GM18870 (cell line): ENCODE results near the gene NSUN6.
"Not testable (repeated sequence)": the region's sequence is repeated elsewhere in the genome, so short reads cannot be mapped to it uniquely, and the experiment has no call there.

Experiments
- ATAC-seq: cut with Tn5 transposase; IDR thresholded peaks from one replicate; pipeline ENCODE4 v1.9.1; 2021; ENCODE audit warnings: moderate library complexity; ENCODE audit not compliant: unreplicated experiment

The NSUN6 gene

GRCh38 chr10:18611168-18611567 is 40.2 kb downstream of the NSUN6 start:
- ATAC-seq: no peak

GRCh38 chr10:18610517-18610916 is 40.9 kb downstream of the NSUN6 start:
- no peak for ATAC-seq

- ATAC-seq: no peak
These were observed 42.8 kb downstream of the NSUN6 start for GRCh38 chr10:18608596-18608995.

- ATAC-seq: no peak
These were observed 43.6 kb downstream of the NSUN6 start for GRCh38 chr10:18607503-18608378.

GRCh38 chr10:18606051-18606695 is 45.2 kb downstream of the NSUN6 start:
- ATAC-seq: no peak

DNA sequence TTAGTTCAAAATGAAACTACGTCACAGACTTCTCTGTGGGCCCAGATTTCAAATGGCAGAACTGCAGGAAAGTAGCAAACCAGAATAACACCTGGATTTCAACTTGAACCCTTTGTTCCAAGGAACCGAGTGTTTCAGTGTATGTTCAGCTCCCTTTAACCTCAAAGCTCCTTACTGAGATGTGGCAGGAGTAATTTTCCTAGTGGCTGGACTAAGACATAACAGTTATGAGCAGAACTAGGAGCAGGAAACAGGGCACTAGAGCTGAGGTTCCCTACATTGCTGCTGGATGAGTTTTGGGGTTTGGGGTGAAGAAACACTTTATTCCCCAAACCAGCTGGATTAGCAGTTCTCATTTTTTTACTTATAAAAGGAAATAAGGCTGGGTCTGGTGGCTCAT is 50.1 kb downstream of the NSUN6 start:
- ATAC-seq: no peak

GRCh38 chr10:18599392-18599791 is 52.0 kb downstream of the NSUN6 start:
- no peak for ATAC-seq

- no peak for ATAC-seq
These were observed 56.7 kb downstream of the NSUN6 start for GRCh38 chr10:18594574-18595156.

DNA sequence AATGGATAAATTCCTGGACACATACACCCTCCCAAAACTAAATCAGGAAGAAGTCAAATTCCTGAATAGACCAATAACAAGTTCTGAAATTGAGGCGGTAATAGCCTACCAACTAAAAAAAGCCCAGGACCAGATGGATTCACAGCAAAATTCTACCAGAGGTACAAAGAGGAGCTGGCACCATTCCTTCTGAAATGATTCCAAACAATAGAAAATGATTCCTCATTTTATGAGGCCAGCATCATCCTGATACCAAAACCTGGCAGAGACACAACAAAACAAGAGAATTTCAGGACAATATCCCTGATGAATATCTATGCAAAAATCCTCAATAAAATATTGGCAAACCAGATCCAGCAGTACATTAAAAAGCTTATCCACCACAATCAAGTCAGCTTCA is 60.2 kb downstream of the NSUN6 start:
- ATAC-seq: not testable (repeated sequence)

- not testable (repeated sequence) for ATAC-seq
These were observed 64.8 kb downstream of the NSUN6 start for GRCh38 chr10:18586637-18587036.

- ATAC-seq: no peak
These were observed 67.7 kb downstream of the NSUN6 start for GRCh38 chr10:18583575-18584270.

GRCh38 chr10:18582803-18583202 is 68.6 kb downstream of the NSUN6 start:
- ATAC-seq: peak; percentile 80

- no peak for ATAC-seq
These were observed 73.3 kb downstream of the NSUN6 start for GRCh38 chr10:18577823-18578685.

- no peak for ATAC-seq
These were observed 74.8 kb downstream of the NSUN6 start for GRCh38 chr10:18576586-18576985.

GRCh38 chr10:18572959-18573561 is 78.3 kb downstream of the NSUN6 start:
- no peak for ATAC-seq

DNA sequence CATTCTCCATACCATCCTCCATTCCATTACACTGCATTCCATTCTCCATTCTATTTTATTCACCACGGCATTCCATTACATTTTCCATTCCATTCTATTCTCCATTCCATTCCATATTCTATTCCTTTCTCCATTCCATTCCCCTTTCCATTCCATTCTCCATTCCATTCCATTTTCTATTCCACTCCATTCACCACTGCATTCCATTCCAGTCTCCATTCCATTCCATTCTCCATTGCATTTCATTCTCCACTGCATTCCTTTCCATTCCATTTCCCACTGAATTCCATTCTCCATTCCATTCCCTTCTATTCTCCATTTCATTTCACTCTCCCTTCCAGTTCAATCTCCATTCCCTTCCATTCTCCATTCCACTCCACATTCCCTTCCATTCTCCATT is 79.6 kb downstream of the NSUN6 start:
- no peak for ATAC-seq

GRCh38 chr10:18571076-18571475 is 80.3 kb downstream of the NSUN6 start:
- no peak for ATAC-seq

DNA sequence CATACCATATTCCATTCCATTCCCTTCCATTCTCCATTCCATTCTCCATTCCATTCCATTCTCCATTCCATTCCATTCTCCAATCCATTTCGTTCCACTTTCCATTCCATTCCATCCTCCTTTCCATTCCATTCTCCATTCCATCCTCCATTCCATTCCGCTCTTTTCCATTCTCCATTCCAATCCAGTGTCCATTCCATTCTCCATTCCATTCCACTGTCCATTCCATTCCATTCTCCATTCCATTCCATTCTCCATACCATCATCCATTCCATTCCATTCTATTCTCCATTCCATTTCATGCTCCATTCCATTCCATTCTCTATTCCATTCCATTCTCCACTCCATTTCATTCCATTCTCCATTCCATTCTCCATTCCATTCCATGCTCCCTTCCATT is 81.0 kb downstream of the NSUN6 start:
- not testable (repeated sequence) for ATAC-seq

DNA sequence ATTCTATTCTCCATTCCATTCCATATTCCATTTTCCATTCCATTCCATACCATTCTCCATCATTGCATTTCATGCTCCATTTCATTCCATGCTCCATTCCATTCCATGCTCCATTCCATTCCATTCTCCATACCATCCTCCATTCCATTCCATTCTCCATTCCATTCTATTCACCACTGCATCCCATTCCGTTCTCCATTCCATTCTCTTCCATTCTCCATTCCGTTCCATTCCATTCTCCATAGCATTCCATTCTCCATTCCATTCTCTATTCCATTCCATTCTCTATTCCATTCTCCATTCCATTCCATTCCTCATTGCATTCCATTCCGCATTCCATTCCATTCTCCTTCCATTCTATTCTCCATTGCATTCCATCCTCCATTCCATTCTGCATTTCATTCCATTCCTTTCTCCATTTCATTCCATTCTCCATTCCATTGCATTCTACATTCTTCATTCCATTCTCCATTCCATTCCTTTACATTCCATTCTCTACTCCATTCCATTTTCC is 84.0 kb downstream of the NSUN6 start:
- no peak for ATAC-seq

DNA sequence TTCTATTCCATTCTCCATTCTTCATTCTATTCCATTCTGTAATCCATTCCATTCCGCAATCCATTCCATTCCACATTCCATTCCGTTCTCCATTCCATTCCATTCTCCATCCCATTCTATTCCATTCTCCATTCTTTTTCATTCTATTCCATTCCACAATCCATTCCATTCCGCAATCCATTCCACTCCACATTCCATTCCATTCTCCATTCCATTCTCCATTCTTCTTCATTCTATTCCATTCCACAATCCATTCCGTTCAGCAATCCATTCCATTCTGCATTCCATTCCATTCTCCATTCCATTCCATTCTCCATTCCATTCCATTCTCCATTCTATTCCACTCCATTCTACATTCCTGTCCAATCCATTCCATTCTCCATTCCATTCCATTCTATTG is 85.2 kb downstream of the NSUN6 start:
- ATAC-seq: no peak
